GM23338 (cell line): ENCODE results near the gene LGALS7. TPM values are rescaled to one million over a fixed set of nuclear protein-coding genes. Genes with fewer than 3 reads are reported as not detected.

Experiments
- ATAC-seq: fragments of 200-7000 bp; cut with Tn5 transposase; 3 replicates; pipeline ENCODE4 v1.9.1; 2020
- DNase-seq: peaks from one replicate; pipeline ENCODE4 v3.0.0-alpha.2; 2015; ENCODE audit warnings: low spot score
- H2AFZ ChIP-seq: fragments of 200-600 bp; sonication (generic); 2 replicates; pipeline ENCODE4 v1.8.0; 2016; ENCODE audit warnings: antibody characterized with exemption, mild to moderate bottlenecking, moderate library complexity
- H3F3A ChIP-seq: fragments of 200-600 bp; sonication (generic); replicated peaks from 2 replicates; pipeline ENCODE4 v1.8.0; 2017; ENCODE audit warnings: antibody characterized with exemption, mixed run types, low read depth
- H3K27ac ChIP-seq: fragments of 200-600 bp; sonication (generic); 2 replicates; pipeline ENCODE4 v1.6.1; 2016; ENCODE audit warnings: low read depth
- H3K27me3 ChIP-seq: fragments of 200-600 bp; sonication (generic); 2 replicates; pipeline ENCODE4 v1.8.0; 2016; ENCODE audit warnings: mild to moderate bottlenecking, mixed run types, moderate library complexity; ENCODE audit not compliant: insufficient read depth
- H3K36me3 ChIP-seq: fragments of 200-600 bp; sonication (generic); 2 replicates; pipeline ENCODE4 v1.8.0; 2016; ENCODE audit warnings: mild to moderate bottlenecking; ENCODE audit not compliant: insufficient read depth
- H3K4me1 ChIP-seq: fragments of 200-600 bp; sonication (generic); 2 replicates; pipeline ENCODE4 v1.8.0; 2016; ENCODE audit warnings: mild to moderate bottlenecking, moderate library complexity; ENCODE audit not compliant: insufficient read depth
- H3K4me2 ChIP-seq: fragments of 200-600 bp; sonication (generic); 2 replicates; pipeline ENCODE4 v1.7.1; 2017; ENCODE audit warnings: mixed run types
- H3K4me3 ChIP-seq: fragments of 200-600 bp; sonication (generic); 2 replicates; pipeline ENCODE4 v1.6.1; 2016; ENCODE audit warnings: mixed run types
- H3K79me2 ChIP-seq: fragments of 200-600 bp; sonication (generic); replicated peaks from 2 replicates; pipeline ENCODE4 v1.8.0; 2017; ENCODE audit warnings: mild to moderate bottlenecking; ENCODE audit not compliant: insufficient read depth
- H3K9me2 ChIP-seq: fragments of 200-600 bp; sonication (generic); 2 replicates; pipeline ENCODE4 v1.8.0; 2017; ENCODE audit not compliant: insufficient read depth
- H4K20me1 ChIP-seq: fragments of 200-600 bp; sonication (generic); replicated peaks from 2 replicates; pipeline ENCODE4 v1.8.0; 2017; ENCODE audit warnings: mild to moderate bottlenecking; ENCODE audit not compliant: insufficient read depth
- H3K27ac Mint-ChIP-seq: 2 replicates; pipeline ENCODE4 v1.8.0; 2020; ENCODE audit warnings: inconsistent platforms, mild to moderate bottlenecking, moderate library complexity, mixed read lengths
- H3K27me3 Mint-ChIP-seq: 3 replicates; pipeline ENCODE4 v1.8.0; 2022; ENCODE audit warnings: low read depth, mild to moderate bottlenecking, moderate library complexity, mixed read lengths, inconsistent platforms; ENCODE audit not compliant: insufficient read depth, poor library complexity
- H3K36me3 Mint-ChIP-seq: 3 replicates; pipeline ENCODE4 v1.8.0; 2021; ENCODE audit warnings: low read depth, mild to moderate bottlenecking, inconsistent platforms, moderate library complexity, mixed read lengths
- H3K4me1 Mint-ChIP-seq: 3 replicates; pipeline ENCODE4 v1.8.0; 2020; ENCODE audit warnings: mild to moderate bottlenecking, inconsistent platforms, mixed read lengths
- H3K4me3 Mint-ChIP-seq: 3 replicates; pipeline ENCODE4 v1.8.0; 2021; ENCODE audit warnings: moderate library complexity, mild to moderate bottlenecking, inconsistent platforms, mixed read lengths
- H3K9me3 Mint-ChIP-seq: 3 replicates; pipeline ENCODE4 v1.8.0; 2020; ENCODE audit warnings: moderate library complexity, mild to moderate bottlenecking, inconsistent platforms, mixed read lengths
- EZH2 ChIP-seq: fragments of 200-600 bp; sonication (generic); IDR thresholded peaks from one replicate; pipeline ENCODE4 v1.8.0; 2017; ENCODE audit warnings: antibody characterized with exemption, mild to moderate bottlenecking, low read depth; ENCODE audit not compliant: unreplicated experiment
- NANOG ChIP-seq: IDR thresholded peaks from 2 replicates; pipeline ENCODE4 v1.6.1; 2016; ENCODE audit warnings: antibody characterized with exemption, borderline replicate concordance
- STAT1 ChIP-seq: IDR thresholded peaks from one replicate; pipeline ENCODE4 v1.6.1; 2016; ENCODE audit warnings: antibody characterized with exemption; ENCODE audit not compliant: unreplicated experiment
- ZNF114 ChIP-seq: fragments of 250-450 bp; sonication (Bioruptor Pico); IDR thresholded peaks from 2 replicates; pipeline ENCODE4 v1.5.0; 2020; ENCODE audit warnings: mild to moderate bottlenecking, moderate library complexity
- ZNF331 ChIP-seq: fragments of 250-450 bp; sonication (Bioruptor Pico); IDR thresholded peaks from 2 replicates; pipeline ENCODE4 v1.5.0; 2020; ENCODE audit warnings: low read depth, mild to moderate bottlenecking, moderate library complexity
- polyA plus RNA-seq: library from polyadenylated mRNA; unstranded; fragments of >200 nt; fragmentation: Nextera tagmentation; extraction: Ambion mirVana; gene quantifications from 2 replicates; pipeline ENCODE4 v1.2.1, GENCODE V29; 2016
- total RNA-seq: library from RNA; depleted of rRNA; stranded (reverse); fragments of >200 nt; shearing (Covaris generic); gene quantifications from 2 replicates; pipeline ENCODE4 v1.2.3, GENCODE V29; 2014
- TF ChIP-seq, protein P1 (sequence below), 2 experiments: fragments of 200-600 bp in 1 of 2; sonication (generic) in 1 of 2; conservative IDR thresholded peaks; 2 replicates each; pipeline versions ENCODE4 v1.5.1 to v1.6.1; 2016 to 2017; ENCODE audit warnings: antibody characterized with exemption in 2 of 2, low read depth in 2 of 2, mild to moderate bottlenecking in 2 of 2, moderate library complexity in 1 of 2
- TF ChIP-seq, protein P2 (sequence below): IDR thresholded peaks from one replicate; pipeline ENCODE4 v1.6.1; 2018; ENCODE audit warnings: antibody characterized with exemption; ENCODE audit not compliant: unreplicated experiment
- TF ChIP-seq, protein P3 (sequence below): IDR thresholded peaks from 2 replicates; pipeline ENCODE4 v1.6.1; 2016; ENCODE audit warnings: antibody characterized with exemption

LGALS7 gene
- total and polyA plus RNA-seq, 2 experiments from 2014 or later: 1.6 TPM; not detected in 1

DNA sequence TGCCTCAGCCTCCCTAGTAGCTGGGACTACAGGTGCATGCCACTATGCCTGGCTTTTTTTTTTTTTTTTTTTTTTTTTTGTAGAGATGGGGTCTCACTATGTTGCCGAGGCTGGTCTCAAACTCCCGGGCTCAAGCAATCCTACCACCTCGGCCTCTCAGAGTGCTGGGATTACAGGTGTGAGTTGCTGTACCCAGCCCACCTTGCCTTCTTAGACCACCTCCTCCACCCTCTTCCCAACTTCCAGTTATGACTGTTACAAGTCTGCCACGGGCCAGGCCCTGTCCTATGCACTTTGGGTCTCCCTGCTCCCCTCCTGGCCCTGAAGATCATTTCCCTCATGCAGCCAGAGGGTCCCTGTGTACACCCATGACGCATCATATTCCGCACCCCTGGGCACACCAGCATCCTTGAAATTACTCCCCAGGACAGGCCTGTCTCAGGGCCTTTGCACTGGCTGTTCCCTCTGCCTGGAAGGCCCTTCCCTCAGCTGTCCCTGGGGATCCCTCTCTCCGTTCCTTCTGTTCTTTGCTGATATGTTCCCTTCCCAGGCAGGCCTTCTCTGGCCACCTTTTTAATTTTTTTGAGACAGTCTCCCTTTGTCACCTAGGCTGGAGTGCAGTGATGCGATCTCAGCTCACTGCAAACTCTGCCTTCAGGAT lies 36.4 kb upstream of the LGALS7 start:
- H3K79me2 ChIP-seq: no peaks in the 10 kb centered on the region
- Mint-ChIP-seq H3K27ac (no peak overlapping the region), H3K4me1 (no peaks in the 10 kb centered on the region; the same call in 2 of the 3 replicates), H3K27me3 (peaks cover 10% of the 10 kb centered on the region), H3K9me3 (peaks cover 10% of the 10 kb centered on the region), H3K4me3 (no peak overlapping the region), H3K36me3 (peaks cover 7% of the 10 kb centered on the region; the same call in 2 of the 3 replicates)
- H3K9me2 ChIP-seq: no peaks in the 10 kb centered on the region
- no peak overlapping the region for H3K27ac ChIP-seq
- H3K4me3 ChIP-seq: no peak overlapping the region
- H2AFZ ChIP-seq: no peak overlapping the region
- no peaks in the 10 kb centered on the region for H3K36me3 ChIP-seq
- TF ChIP-seq, protein P1, sequence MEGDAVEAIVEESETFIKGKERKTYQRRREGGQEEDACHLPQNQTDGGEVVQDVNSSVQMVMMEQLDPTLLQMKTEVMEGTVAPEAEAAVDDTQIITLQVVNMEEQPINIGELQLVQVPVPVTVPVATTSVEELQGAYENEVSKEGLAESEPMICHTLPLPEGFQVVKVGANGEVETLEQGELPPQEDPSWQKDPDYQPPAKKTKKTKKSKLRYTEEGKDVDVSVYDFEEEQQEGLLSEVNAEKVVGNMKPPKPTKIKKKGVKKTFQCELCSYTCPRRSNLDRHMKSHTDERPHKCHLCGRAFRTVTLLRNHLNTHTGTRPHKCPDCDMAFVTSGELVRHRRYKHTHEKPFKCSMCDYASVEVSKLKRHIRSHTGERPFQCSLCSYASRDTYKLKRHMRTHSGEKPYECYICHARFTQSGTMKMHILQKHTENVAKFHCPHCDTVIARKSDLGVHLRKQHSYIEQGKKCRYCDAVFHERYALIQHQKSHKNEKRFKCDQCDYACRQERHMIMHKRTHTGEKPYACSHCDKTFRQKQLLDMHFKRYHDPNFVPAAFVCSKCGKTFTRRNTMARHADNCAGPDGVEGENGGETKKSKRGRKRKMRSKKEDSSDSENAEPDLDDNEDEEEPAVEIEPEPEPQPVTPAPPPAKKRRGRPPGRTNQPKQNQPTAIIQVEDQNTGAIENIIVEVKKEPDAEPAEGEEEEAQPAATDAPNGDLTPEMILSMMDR (conservative IDR thresholded peaks at IDR 0.05; ENCODE audit: low read depth in 2 of 2): no peak
- TF ChIP-seq STAT1 (no peak), ZNF114 (CRISPR knock-in tag) (no peak), NANOG (no peak), ZNF331 (no peak), EZH2 (no peak)
- TF ChIP-seq, protein P2, sequence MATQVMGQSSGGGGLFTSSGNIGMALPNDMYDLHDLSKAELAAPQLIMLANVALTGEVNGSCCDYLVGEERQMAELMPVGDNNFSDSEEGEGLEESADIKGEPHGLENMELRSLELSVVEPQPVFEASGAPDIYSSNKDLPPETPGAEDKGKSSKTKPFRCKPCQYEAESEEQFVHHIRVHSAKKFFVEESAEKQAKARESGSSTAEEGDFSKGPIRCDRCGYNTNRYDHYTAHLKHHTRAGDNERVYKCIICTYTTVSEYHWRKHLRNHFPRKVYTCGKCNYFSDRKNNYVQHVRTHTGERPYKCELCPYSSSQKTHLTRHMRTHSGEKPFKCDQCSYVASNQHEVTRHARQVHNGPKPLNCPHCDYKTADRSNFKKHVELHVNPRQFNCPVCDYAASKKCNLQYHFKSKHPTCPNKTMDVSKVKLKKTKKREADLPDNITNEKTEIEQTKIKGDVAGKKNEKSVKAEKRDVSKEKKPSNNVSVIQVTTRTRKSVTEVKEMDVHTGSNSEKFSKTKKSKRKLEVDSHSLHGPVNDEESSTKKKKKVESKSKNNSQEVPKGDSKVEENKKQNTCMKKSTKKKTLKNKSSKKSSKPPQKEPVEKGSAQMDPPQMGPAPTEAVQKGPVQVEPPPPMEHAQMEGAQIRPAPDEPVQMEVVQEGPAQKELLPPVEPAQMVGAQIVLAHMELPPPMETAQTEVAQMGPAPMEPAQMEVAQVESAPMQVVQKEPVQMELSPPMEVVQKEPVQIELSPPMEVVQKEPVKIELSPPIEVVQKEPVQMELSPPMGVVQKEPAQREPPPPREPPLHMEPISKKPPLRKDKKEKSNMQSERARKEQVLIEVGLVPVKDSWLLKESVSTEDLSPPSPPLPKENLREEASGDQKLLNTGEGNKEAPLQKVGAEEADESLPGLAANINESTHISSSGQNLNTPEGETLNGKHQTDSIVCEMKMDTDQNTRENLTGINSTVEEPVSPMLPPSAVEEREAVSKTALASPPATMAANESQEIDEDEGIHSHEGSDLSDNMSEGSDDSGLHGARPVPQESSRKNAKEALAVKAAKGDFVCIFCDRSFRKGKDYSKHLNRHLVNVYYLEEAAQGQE: no peak
- no peaks in the 10 kb centered on the region for H3F3A ChIP-seq
- no peaks in the 10 kb centered on the region for H3K27me3 ChIP-seq
- no peaks in the 10 kb centered on the region for H3K4me1 ChIP-seq
- no peaks in the 10 kb centered on the region for H4K20me1 ChIP-seq
- no peak for DNase-seq
- H3K4me2 ChIP-seq: no peak overlapping the region
- no peak for ATAC-seq

DNA sequence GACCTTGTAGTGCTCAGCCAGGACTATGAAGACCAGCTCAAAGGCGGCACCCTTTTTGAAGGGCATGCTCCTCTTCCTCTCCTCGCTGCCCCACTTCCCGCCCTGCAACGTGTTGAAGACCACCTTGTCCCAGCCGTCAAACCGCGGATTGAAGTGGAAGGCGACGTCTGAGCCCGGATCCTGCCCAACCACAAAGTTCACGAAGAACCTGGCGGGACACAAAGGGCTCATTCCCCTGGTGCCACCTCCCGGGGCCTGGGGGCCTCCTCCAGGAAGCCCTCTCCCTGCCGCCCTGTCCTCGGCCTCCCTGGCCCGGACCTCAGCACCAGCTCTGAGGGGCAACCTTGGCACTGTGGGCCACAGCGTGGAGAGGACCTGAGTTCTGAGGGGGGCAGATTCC lies 35.4 kb upstream of the LGALS7 start:
- Mint-ChIP-seq H3K36me3 (peaks cover 7% of the 10 kb centered on the region; the same call in 2 of the 3 replicates), H3K4me3 (no peak overlapping the region)
- TF ChIP-seq, protein P2: no peak
- TF ChIP-seq, protein P3, sequence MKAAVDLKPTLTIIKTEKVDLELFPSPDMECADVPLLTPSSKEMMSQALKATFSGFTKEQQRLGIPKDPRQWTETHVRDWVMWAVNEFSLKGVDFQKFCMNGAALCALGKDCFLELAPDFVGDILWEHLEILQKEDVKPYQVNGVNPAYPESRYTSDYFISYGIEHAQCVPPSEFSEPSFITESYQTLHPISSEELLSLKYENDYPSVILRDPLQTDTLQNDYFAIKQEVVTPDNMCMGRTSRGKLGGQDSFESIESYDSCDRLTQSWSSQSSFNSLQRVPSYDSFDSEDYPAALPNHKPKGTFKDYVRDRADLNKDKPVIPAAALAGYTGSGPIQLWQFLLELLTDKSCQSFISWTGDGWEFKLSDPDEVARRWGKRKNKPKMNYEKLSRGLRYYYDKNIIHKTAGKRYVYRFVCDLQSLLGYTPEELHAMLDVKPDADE: no peak

More for the DNA sequence above, 35.4 kb upstream of the LGALS7 start:
- Histone ChIP-seq H3K36me3 (no peaks in the 10 kb centered on the region), H3K9me2 (no peaks in the 10 kb centered on the region), H2AFZ (no peak overlapping the region), H3K27me3 (no peaks in the 10 kb centered on the region), H3K4me2 (no peak overlapping the region), H3K4me1 (no peaks in the 10 kb centered on the region), H3K27ac (no peak overlapping the region), H3K4me3 (no peak overlapping the region), H3F3A (no peaks in the 10 kb centered on the region), H4K20me1 (no peaks in the 10 kb centered on the region), H3K79me2 (no peaks in the 10 kb centered on the region)
- ATAC-seq: no peak
- H3K9me3 Mint-ChIP-seq: peaks cover 10% of the 10 kb centered on the region
- H3K4me1 Mint-ChIP-seq: no peaks in the 10 kb centered on the region; the same call in 2 of the 3 replicates
- H3K27me3 Mint-ChIP-seq: peaks cover 10% of the 10 kb centered on the region
- no peak for DNase-seq
- no peak overlapping the region for H3K27ac Mint-ChIP-seq
